Body of pancreas (tissue), 4 donors: ENCODE measurements around the gene MTR. TPM values are rescaled to one million over a fixed set of nuclear protein-coding genes. Genes with fewer than 3 reads are reported as not detected.

Experiments
- ATAC-seq: fragments of 150-250 bp; one replicate; pipeline ENCODE4 v1.9.1; 2016
- DNase-seq, 4 donors: peaks; one replicate each; pipeline ENCODE4 v3.0.0-alpha.2; 2019
- H3K27ac ChIP-seq, 4 donors: fragments of 200-600 bp; sonication (generic); 1 replicate in 3 of 4; 2 replicates in 1 of 4; pipeline versions ENCODE4 v1.5.1 to v1.6.1; 2016 to 2019; ENCODE audit warnings: mild to moderate bottlenecking in 1 of 4, mixed read lengths in 1 of 4, moderate library complexity in 1 of 4
- H3K27me3 ChIP-seq, 2 donors: fragments of 200-600 bp; sonication (generic); one replicate each; pipeline ENCODE4 v1.6.0; 2016; ENCODE audit warnings: mild to moderate bottlenecking in 1 of 2
- H3K36me3 ChIP-seq, 2 donors: fragments of 200-600 bp; sonication (generic); replicated peaks in 1 of 2; 2 replicates each; pipeline ENCODE4 v1.5.1; 2016; ENCODE audit warnings: low read depth in 2 of 2; ENCODE audit not compliant: insufficient read depth in 1 of 2
- H3K4me1 ChIP-seq: fragments of 200-600 bp; sonication (generic); one replicate; pipeline ENCODE4 v1.6.0; 2016
- H3K4me3 ChIP-seq, 2 donors: fragments of 200-600 bp; sonication (generic); 1 replicate in 1 of 2; 2 replicates in 1 of 2; pipeline ENCODE4 v1.5.1; 2016 to 2019
- H3K9me3 ChIP-seq, 3 donors: fragments of 200-600 bp; sonication (generic); 1 replicate in 2 of 3; 2 replicates in 1 of 3; pipeline ENCODE4 v1.5.1; 2016
- POLR2A ChIP-seq, 3 donors: fragments of 450-650 bp; IDR thresholded peaks; one replicate each; pipeline ENCODE4 v1.6.1; 2016; ENCODE audit warnings: antibody characterized with exemption in 3 of 3, mild to moderate bottlenecking in 2 of 3
- WGBS, 2 donors: methylation state at CpG; one replicate each; pipeline ENCODE4 v1.1.5; 2017; 5-methylcytosine and 5-hydroxymethylcytosine counted together
- intact Hi-C: fragments of 100-400 bp; cut with DNase I; formaldehyde crosslinking; loops from one replicate; pipeline ENCODE4 v1.15.1; 2023
- total RNA-seq, 2 donors: library from RNA; depleted of rRNA; stranded (reverse); fragments of >200 nt; gene quantifications; one replicate each; pipeline ENCODE4 v1.1.0, GENCODE V29; 2016
- TF ChIP-seq, protein P1 (sequence below), 7 experiments: fragments of 450-650 bp in 4 of 7; fragments of 200-600 bp in 3 of 7; sonication (generic) in 3 of 7; IDR thresholded peaks; one replicate each; pipeline ENCODE4 v1.5.1; 2016 to 2019; ENCODE audit warnings: antibody characterized with exemption in 7 of 7

MTR gene
- total RNA-seq, 2 donors from 2014 or later: 26.7 to 29.8 TPM

DNA sequence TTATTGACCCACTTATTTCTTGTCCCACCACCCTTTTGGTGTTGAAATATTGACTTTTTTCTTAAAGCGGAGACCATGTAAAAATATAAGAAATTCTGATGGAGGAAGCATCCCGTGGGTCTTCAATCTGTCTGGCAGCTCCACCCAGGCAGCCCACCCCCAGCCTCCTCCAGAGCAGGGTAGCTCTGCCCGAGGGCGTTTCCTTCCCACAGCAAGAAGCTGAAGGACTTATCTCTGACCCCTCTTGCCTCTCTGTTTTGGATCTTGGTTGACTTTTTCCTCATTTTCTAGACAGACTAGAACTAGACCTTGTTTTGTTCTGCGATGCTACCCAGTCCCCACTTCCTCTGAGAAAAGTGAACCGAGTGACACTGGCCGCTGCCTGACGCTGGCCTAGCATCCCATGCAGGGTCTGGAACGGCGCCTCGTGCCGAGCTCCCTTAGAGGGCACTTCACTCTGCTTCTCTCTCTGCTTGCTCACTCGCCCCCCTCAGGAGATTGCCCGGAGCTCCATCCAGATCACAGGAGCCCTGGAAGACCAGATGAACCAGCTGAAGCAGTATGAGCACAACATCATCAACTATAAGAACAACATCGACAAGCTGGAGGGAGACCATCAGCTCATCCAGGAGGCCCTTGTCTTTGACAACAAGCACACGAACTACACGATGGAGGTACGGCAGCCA, 40.4 kb upstream of the MTR start:
- TF ChIP-seq, protein P1, sequence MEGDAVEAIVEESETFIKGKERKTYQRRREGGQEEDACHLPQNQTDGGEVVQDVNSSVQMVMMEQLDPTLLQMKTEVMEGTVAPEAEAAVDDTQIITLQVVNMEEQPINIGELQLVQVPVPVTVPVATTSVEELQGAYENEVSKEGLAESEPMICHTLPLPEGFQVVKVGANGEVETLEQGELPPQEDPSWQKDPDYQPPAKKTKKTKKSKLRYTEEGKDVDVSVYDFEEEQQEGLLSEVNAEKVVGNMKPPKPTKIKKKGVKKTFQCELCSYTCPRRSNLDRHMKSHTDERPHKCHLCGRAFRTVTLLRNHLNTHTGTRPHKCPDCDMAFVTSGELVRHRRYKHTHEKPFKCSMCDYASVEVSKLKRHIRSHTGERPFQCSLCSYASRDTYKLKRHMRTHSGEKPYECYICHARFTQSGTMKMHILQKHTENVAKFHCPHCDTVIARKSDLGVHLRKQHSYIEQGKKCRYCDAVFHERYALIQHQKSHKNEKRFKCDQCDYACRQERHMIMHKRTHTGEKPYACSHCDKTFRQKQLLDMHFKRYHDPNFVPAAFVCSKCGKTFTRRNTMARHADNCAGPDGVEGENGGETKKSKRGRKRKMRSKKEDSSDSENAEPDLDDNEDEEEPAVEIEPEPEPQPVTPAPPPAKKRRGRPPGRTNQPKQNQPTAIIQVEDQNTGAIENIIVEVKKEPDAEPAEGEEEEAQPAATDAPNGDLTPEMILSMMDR (IDR thresholded peaks at IDR 0.05): no peak
- TF ChIP-seq POLR2A (IDR thresholded peaks at IDR 0.05): no peak
- WGBS, 2 donors: 86 to 87% methylated on average over 18 of the region's 18 CpGs
- DNase-seq (no peak), ATAC-seq (no peak)
- no peaks in the 10 kb centered on the region for H3K9me3 ChIP-seq
- no peak overlapping the region for H3K4me3 ChIP-seq
- H3K27me3 ChIP-seq: no peaks in the 10 kb centered on the region
- intact Hi-C loops: loop anchor here (10.0 kb wide), 1 partner anchor 100 kb away; no protein-coding TSS in a partner anchor
- H3K27ac ChIP-seq: no peak overlapping the region
- peaks cover 5% of the 10 kb centered on the region for H3K4me1 ChIP-seq
- no peaks in the 10 kb centered on the region for H3K36me3 ChIP-seq

DNA sequence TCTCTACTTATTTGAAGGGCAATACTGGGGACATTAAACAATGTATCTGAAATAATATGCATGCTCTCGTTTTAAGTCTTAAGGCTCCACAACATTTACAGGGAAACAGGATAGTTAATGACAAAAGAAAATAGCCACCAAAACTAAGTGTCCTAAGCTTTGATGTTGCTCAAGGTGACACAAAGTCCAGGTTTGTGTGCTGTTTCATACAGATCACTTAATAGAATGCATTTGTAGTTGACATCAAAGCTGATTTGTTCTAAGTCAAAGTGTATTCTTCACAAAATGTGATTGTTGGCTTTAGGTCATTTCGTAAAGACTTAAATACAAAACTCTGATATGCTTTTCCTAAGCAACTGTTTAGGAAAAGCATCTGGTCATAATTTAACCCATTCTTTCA, 37.5 kb upstream of the MTR start:
- Histone ChIP-seq H3K27me3 (no peaks in the 10 kb centered on the region), H3K9me3 (no peaks in the 10 kb centered on the region), H3K36me3 (no peaks in the 10 kb centered on the region), H3K27ac (no peak overlapping the region), H3K4me3 (no peak overlapping the region), H3K4me1 (peaks cover 32% of the 10 kb centered on the region)
- no peak for ATAC-seq
- intact Hi-C loops: loop anchor here (10.0 kb wide), 1 partner anchor 97 kb away; no protein-coding TSS in a partner anchor
- DNase-seq: no peak
- TF ChIP-seq, protein P1 (IDR thresholded peaks at IDR 0.05): no peak
- TF ChIP-seq POLR2A (IDR thresholded peaks at IDR 0.05): no peak
- 80 to 83% methylated on average over 2 of the region's 2 CpGs for WGBS, 2 donors

DNA sequence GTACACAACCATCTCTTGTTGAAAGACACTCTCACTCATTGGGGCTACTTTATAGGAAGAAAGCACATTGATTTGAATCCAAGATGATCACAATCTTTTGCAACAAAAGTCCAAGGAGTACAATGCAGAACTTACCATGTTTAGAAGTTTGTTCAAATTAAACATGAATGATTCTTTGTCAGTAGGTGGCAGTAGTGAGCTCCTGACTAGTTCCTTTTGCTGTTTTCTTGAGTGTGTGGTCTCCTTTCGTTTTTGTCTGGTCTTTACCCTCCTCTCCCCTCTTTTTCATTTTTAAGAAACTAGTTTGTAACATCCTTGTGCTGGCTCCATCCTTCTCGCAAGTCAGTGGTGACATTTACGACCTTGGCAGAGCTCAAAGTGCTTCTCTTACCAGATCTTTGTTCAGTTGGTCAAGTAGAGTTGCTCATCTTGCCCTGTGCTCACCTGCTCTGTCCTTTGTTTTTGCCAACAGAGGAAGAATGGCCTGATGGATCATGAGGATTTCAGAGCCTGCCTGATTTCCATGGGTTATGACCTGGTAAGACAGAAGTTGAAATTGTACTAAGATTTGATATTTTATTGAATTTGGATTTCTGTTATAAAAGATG, 35.7 kb upstream of the MTR start:
- DNase-seq: no peak
- H3K27ac ChIP-seq: no peak overlapping the region
- no peaks in the 10 kb centered on the region for H3K27me3 ChIP-seq
- ATAC-seq: no peak
- H3K9me3 ChIP-seq: no peaks in the 10 kb centered on the region
- peaks cover 47% of the 10 kb centered on the region for H3K4me1 ChIP-seq
- no peak for TF ChIP-seq POLR2A (IDR thresholded peaks at IDR 0.05)
- TF ChIP-seq, protein P1 (IDR thresholded peaks at IDR 0.05): peak; percentile 62 to 75 (median 70)
- no peak overlapping the region for H3K4me3 ChIP-seq
- 34 to 40% methylated on average over 3 of the region's 3 CpGs for WGBS, 2 donors
- no peaks in the 10 kb centered on the region for H3K36me3 ChIP-seq
- intact Hi-C loops: loop anchor here (10.0 kb wide), 1 partner anchor 95 kb away; no protein-coding TSS in a partner anchor

DNA sequence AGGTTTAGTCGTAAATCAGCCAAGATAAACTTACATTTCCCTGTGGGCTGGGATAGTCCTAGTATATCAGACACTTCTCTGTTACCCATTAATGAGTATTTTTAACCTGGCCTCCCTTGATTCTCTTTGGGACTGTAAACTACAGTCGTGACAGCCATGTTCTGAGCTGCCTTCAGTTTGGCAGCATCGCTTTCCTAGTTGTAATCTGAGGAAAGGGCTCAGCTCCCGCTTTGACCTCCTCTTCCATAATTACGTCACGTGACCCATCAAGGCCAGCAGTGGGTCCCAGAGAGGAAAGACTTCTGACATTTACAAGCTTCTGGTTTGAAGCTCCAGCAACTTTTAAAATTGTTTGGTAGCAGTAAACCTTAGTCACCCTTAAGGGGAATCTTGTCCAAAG, 34.6 kb upstream of the MTR start:
- ATAC-seq: no peak
- intact Hi-C loops: no loop called here
- TF ChIP-seq, protein P1 (IDR thresholded peaks at IDR 0.05): no peak
- TF ChIP-seq POLR2A (IDR thresholded peaks at IDR 0.05): no peak

More for the DNA sequence above, 34.6 kb upstream of the MTR start:
- Histone ChIP-seq H3K27ac (peak overlapping the region; percentile 45 to 83 (median 68)), H3K27me3 (no peaks in the 10 kb centered on the region), H3K4me1 (peaks cover 47% of the 10 kb centered on the region), H3K4me3 (no peak overlapping the region), H3K9me3 (no peaks in the 10 kb centered on the region), H3K36me3 (no peaks in the 10 kb centered on the region)
- no peak for DNase-seq
- 52 to 54% methylated on average over 6 of the region's 6 CpGs for WGBS, 2 donors
